ENCODE data around the gene TBC1D5. TPM values are rescaled to one million over a fixed set of nuclear protein-coding genes. Genes with fewer than 3 reads are reported as not detected.

The TBC1D5 gene
- total RNA-seq, 1 experiment from 2014 or later: 33.9 TPM

DNA sequence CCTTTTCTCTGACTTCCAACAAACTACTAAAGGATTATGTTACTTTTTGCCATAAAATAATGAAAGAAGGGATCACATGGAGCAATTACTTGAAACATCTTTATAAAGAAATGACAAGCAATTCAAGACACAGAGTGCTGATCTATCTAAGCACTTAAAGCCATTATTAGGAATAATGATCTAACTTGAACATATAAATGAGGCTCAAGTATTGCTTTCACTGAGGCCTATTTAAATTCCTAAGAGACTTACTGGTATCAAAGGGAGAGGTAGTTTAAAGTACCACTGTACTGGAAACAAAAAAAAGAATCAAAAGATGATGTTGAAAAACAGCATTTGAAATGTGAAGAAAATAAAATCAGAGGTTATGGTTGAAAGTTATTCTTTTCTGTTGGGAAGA, 482.2 kb downstream of the TBC1D5 start:
- ChIA-PET RAD21 (ENCODE audit: low non-redundant PET in 1 of 2, low total read pairs in 2 of 2, uncharacterized antibody in 2 of 2, unreplicated experiment in 2 of 2) (no interaction called here), POLR2A (no interaction called here), CTCF (interaction anchor here (1.1 kb wide), 1 partner anchor 581 kb away, joined by 3 read pairs; no protein-coding TSS in a partner anchor)
- H3K9me3 ChIP-seq (ENCODE audit: control insufficient read depth in 1 of 2, insufficient read depth in 1 of 2, low read depth in 1 of 2, low read length in 2 of 2): no peaks in the 10 kb centered on the region
- no peak for TF ChIP-seq EZH2 (IDR thresholded peaks at IDR 0.05)
- TF ChIP-seq SRF (IDR thresholded peaks at IDR 0.05; ENCODE audit: low read depth): no peak
- no peak for TF ChIP-seq EGR1 (IDR thresholded peaks at IDR 0.05; ENCODE audit: low read depth)
- TF ChIP-seq ZNF274 (IDR thresholded peaks at IDR 0.05; ENCODE audit: low read depth, low read length): no peak
- no peak for TF ChIP-seq SIN3A (IDR thresholded peaks at IDR 0.05; ENCODE audit: low read depth)
- TF ChIP-seq, protein P1, sequence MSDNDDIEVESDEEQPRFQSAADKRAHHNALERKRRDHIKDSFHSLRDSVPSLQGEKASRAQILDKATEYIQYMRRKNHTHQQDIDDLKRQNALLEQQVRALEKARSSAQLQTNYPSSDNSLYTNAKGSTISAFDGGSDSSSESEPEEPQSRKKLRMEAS (IDR thresholded peaks at IDR 0.05): no peak
- TF ChIP-seq, protein P2, sequence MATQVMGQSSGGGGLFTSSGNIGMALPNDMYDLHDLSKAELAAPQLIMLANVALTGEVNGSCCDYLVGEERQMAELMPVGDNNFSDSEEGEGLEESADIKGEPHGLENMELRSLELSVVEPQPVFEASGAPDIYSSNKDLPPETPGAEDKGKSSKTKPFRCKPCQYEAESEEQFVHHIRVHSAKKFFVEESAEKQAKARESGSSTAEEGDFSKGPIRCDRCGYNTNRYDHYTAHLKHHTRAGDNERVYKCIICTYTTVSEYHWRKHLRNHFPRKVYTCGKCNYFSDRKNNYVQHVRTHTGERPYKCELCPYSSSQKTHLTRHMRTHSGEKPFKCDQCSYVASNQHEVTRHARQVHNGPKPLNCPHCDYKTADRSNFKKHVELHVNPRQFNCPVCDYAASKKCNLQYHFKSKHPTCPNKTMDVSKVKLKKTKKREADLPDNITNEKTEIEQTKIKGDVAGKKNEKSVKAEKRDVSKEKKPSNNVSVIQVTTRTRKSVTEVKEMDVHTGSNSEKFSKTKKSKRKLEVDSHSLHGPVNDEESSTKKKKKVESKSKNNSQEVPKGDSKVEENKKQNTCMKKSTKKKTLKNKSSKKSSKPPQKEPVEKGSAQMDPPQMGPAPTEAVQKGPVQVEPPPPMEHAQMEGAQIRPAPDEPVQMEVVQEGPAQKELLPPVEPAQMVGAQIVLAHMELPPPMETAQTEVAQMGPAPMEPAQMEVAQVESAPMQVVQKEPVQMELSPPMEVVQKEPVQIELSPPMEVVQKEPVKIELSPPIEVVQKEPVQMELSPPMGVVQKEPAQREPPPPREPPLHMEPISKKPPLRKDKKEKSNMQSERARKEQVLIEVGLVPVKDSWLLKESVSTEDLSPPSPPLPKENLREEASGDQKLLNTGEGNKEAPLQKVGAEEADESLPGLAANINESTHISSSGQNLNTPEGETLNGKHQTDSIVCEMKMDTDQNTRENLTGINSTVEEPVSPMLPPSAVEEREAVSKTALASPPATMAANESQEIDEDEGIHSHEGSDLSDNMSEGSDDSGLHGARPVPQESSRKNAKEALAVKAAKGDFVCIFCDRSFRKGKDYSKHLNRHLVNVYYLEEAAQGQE (IDR thresholded peaks at IDR 0.05; ENCODE audit: low read depth): no peak
- TF ChIP-seq RAD21 (IDR thresholded peaks at IDR 0.05; ENCODE audit: low read depth): no peak
- TF ChIP-seq, protein P3, sequence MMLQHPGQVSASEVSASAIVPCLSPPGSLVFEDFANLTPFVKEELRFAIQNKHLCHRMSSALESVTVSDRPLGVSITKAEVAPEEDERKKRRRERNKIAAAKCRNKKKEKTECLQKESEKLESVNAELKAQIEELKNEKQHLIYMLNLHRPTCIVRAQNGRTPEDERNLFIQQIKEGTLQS (IDR thresholded peaks at IDR 0.05): no peak
- no peak for TF ChIP-seq ELF1 (IDR thresholded peaks at IDR 0.05; ENCODE audit: borderline replicate concordance, low read depth)
- TF ChIP-seq POLR2A (IDR thresholded peaks at IDR 0.05; ENCODE audit: borderline replicate concordance, extremely low read depth, insufficient read depth, insufficient read length): no peak
- TF ChIP-seq CEBPB (IDR thresholded peaks at IDR 0.05; ENCODE audit: low read depth): no peak
- TF ChIP-seq POLR2AphosphoS5 (IDR thresholded peaks at IDR 0.05; ENCODE audit: low read depth, low read length): no peak
- TF ChIP-seq ZFX (IDR thresholded peaks at IDR 0.05): no peak
- ATAC-seq (no peak), DNase-seq (ENCODE audit: low read depth, low spot score) (no peak)
- H3K27ac ChIP-seq (ENCODE audit: low read depth, low read length): no peak overlapping the region
- BruUV-seq (replicated peaks): no TSS peak
- no peaks in the 10 kb centered on the region for H3K36me3 ChIP-seq (ENCODE audit: control insufficient read depth in 1 of 2, insufficient read depth in 2 of 2, low read length in 2 of 2)
- no peaks in the 10 kb centered on the region for H3K27me3 ChIP-seq (ENCODE audit: insufficient read depth, low read length)
- no peak overlapping the region for H3K4me2 ChIP-seq (ENCODE audit: low read length)
- no peaks in the 10 kb centered on the region for H3K79me2 ChIP-seq (ENCODE audit: insufficient read depth, low read length)
- no peaks in the 10 kb centered on the region; the same call in 1 of the 2 replicates for H4K20me1 ChIP-seq (ENCODE audit: insufficient read depth)
- intact Hi-C loops (cut with micrococcal nuclease): no loop called here
- H3K9me2 ChIP-seq (ENCODE audit: insufficient read depth): no peaks in the 10 kb centered on the region
- H2AFZ ChIP-seq (ENCODE audit: low read depth, low read length, poor library complexity, severe bottlenecking): no peak overlapping the region
- no peak overlapping the region for H3K4me3 ChIP-seq (replicated peaks in 1 of 2; ENCODE audit: low read depth in 1 of 2, low read length in 2 of 2)
- H3K4me1 ChIP-seq (ENCODE audit: control insufficient read depth in 1 of 2, insufficient read depth in 2 of 2, low read length in 2 of 2): no peaks in the 10 kb centered on the region
- H3K9ac ChIP-seq (ENCODE audit: low read length): no peak overlapping the region

Data from HCT116 (cell line).